Mammary epithelial cell (primary cell): ENCODE data around the gene SETD2.
"Not testable (repeated sequence)": the region's sequence is repeated elsewhere in the genome, so short reads cannot be mapped to it uniquely, and the experiment has no call there.

ENCODE experiments used
- CTCF ChIP-seq, 2 donors: IDR thresholded peaks in 1 of 2; conservative IDR thresholded peaks in 1 of 2; 2 replicates each; pipeline ENCODE4 v1.5.1; 2011 to 2012; ENCODE audit warnings: inconsistent platforms in 2 of 2, low read length in 2 of 2, mild to moderate bottlenecking in 2 of 2, control low read depth in 1 of 2, low read depth in 1 of 2; ENCODE audit not compliant: insufficient read depth in 1 of 2; ENCODE audit errors: extremely low read depth in 1 of 2
- EZH2 ChIP-seq: IDR thresholded peaks from 2 replicates; pipeline ENCODE4 v1.6.1; 2012; ENCODE audit warnings: low read length, inconsistent platforms, borderline replicate concordance

DNA sequence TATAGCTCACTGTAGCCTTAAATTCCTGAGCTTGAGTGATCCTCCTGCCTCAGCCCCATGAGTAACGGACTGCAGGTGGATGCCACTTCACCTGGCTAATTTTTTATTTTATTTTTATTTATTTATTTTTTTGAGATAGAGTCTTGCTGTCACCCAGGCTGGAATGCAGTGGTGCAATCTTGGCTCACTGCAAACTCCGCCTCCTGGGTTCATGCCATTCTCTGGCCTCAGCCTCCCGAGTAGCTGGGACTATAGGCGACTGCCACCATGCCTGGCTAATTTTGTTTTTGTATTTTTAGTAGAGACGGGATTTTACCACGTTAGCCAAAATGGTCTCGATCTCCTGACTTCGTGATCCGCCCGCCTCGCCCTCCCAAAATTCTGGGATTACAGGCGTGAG is 16.1 kb upstream of the SETD2 start:
- TF ChIP-seq EZH2; CTCF (conservative IDR thresholded peaks at IDR 0.05 in 1 of 2, IDR thresholded peaks at IDR 0.05 in 1 of 2; ENCODE audit: extremely low read depth in 1 of 2, insufficient read depth in 1 of 2, low read depth in 1 of 2, low read length in 2 of 2): not testable (repeated sequence)
